ENCODE measurements around the gene OR2L2.

DNA sequence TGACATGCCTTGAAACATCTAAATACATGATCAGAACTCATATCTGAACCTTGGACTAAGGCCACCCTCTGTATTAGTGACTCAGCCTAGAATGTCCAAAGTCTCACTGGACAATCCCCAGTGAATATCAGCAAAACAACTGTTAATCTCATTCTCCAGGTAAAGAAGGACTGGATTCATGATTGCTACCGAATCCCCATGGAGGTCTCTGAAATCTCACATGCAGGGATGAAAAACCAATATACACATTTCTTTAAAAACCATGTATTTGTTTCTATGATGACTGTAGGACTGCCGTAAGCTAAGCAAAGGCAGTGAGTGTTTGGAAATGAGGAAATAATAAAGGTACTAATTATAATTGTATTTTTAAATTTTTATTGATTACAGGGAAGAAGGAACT is 16.7 kb downstream of the OR2L2 start, which contains the start of gene OR2L3:
- TF ChIP-seq, protein P1, sequence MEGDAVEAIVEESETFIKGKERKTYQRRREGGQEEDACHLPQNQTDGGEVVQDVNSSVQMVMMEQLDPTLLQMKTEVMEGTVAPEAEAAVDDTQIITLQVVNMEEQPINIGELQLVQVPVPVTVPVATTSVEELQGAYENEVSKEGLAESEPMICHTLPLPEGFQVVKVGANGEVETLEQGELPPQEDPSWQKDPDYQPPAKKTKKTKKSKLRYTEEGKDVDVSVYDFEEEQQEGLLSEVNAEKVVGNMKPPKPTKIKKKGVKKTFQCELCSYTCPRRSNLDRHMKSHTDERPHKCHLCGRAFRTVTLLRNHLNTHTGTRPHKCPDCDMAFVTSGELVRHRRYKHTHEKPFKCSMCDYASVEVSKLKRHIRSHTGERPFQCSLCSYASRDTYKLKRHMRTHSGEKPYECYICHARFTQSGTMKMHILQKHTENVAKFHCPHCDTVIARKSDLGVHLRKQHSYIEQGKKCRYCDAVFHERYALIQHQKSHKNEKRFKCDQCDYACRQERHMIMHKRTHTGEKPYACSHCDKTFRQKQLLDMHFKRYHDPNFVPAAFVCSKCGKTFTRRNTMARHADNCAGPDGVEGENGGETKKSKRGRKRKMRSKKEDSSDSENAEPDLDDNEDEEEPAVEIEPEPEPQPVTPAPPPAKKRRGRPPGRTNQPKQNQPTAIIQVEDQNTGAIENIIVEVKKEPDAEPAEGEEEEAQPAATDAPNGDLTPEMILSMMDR (IDR thresholded peaks at IDR 0.05; ENCODE audit: insufficient read depth, low read length, poor library complexity, severe bottlenecking) = no peak
- no peak for TF ChIP-seq EZH2phosphoT487 (conservative IDR thresholded peaks at IDR 0.05; ENCODE audit: low read length)
